Right cardiac atrium (tissue), 5 donors: Measurements from ENCODE around the gene ZNF554. TPM values are rescaled to one million over a fixed set of nuclear protein-coding genes. Genes with fewer than 3 reads are reported as not detected.

Experiments
- ATAC-seq, 2 donors: fragments of 200-7000 bp; cut with Tn5 transposase; one replicate each; pipeline versions ENCODE4 v1.8.0 to v1.9.1; 2020; ENCODE audit warnings: moderate library complexity in 2 of 2, mild to moderate bottlenecking in 1 of 2
- DNase-seq, 3 donors: peaks; one replicate each; pipeline ENCODE4 v3.0.0-alpha.2; 2020
- H3K27ac ChIP-seq: one replicate; pipeline ENCODE4 v1.5.1; 2013; ENCODE audit warnings: mild to moderate bottlenecking, low read length, control low read depth, moderate library complexity
- H3K27me3 ChIP-seq: one replicate; pipeline ENCODE4 v1.6.1; 2013; ENCODE audit not compliant: control insufficient read depth, insufficient read depth
- H3K4me1 ChIP-seq: one replicate; pipeline ENCODE4 v1.6.1; 2013; ENCODE audit warnings: low read length; ENCODE audit not compliant: control insufficient read depth, insufficient read depth
- H3K4me3 ChIP-seq: one replicate; pipeline ENCODE4 v1.5.1; 2013; ENCODE audit warnings: low read length, control low read depth
- H3K9me3 ChIP-seq: one replicate; pipeline ENCODE4 v1.6.1; 2013; ENCODE audit warnings: low read length; ENCODE audit not compliant: control insufficient read depth
- WGBS: extraction: QIAGEN DNeasy Blood & Tissue Kit; methylation state at CpG from one replicate; pipeline ENCODE4 v1.1.7; 2013; 5-methylcytosine and 5-hydroxymethylcytosine counted together
- intact Hi-C, 4 donors: fragments of 100-400 bp; cut with DNase I; formaldehyde crosslinking; loops; one replicate each; pipeline versions ENCODE4 v1.11.0 to v1.14.0; 2022 to 2023
- polyA plus RNA-seq: library from polyadenylated mRNA; stranded (reverse); fragments of 200-250 nt; gene quantifications from one replicate; pipeline ENCODE4 v1.2.3, GENCODE V29; 2013
- total RNA-seq, 4 donors: library from RNA; stranded (reverse); fragmentation: NEBNext Ultra II Directional; extraction: Animal tissue kit (Norgen Biotek cat#: 25700); gene quantifications; one replicate each; pipeline ENCODE4 v1.2.1, GENCODE V29; 2021
- donor health status: healthy with polysubstance abuse.
- donor health status: DM: no; HTN: yes; CAD: no.
- donor health status: DM: no; HTN: no; CAD: no.
- donor health status: DM: no; HTN: yes; CAD: no; lungs with severe emphysema.
- donor health status: DM: yes; HTN: yes; CAD: no.

Gene ZNF554
- total and polyA plus RNA-seq, 5 donors = 4.7 to 6.7 (median 6.1) TPM

DNA sequence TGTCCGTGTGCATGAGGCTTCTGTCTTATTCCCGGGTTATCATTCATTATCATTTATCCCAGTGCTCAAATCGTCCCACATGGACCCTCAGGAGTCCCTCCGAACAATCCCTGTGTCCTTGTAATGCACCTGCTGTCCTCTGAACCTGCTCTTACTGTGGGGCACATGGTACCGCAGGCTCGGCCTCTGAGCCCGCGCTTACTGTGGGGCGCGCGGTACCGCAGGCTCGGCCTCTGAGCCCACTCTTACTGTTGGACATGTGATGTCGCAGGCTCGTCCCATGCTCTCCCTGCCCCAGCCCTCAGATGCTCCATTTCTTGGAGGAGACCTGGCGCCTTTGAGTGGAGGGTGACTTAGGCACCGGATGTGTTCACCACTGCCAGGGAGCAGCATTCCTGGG lies 16.8 kb upstream of the ZNF554 start:
- H3K27me3 ChIP-seq = no peaks in the 10 kb centered on the region
- DNase-seq (peak in 1 of 3 donors; percentile 10), ATAC-seq (no peak)
- no peak overlapping the region for H3K4me3 ChIP-seq
- intact Hi-C loops = no loop called here
- WGBS = 96% methylated on average over 17 of the region's 17 CpGs
- no peak overlapping the region for H3K27ac ChIP-seq
- H3K4me1 ChIP-seq = no peaks in the 10 kb centered on the region
- H3K9me3 ChIP-seq = no peaks in the 10 kb centered on the region

DNA sequence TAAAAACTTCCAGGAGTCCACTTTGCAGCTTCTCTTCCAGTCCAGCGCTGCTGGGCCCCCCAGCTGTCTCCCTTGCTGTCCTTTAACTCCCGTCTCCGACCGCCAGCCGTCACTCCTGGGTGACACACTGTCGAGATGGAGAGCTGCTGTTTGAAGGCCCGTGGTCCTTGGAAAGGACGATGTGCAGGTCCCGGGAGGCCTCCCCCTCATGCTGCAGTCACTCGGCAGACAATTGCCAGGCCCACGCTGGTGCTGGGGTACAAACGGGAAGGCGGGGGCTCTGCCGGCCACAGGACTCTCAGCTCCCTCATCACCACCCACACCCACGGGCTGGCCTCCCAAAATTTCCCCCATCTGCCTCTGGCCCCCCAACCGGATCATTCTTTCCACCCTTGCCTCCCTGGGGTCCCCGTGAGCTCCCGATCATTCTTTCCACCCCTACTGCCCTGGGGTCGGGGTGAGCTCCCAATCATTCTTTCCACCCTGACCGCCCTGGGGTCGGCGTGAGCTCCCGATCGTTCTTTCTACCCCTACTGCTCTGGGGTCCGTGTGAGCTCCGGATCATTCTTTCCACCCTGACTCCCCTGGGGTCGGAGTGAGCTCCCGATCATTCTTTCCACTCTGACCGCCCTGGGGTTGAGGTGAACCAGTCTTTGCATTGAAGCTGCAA lies 16.0 kb upstream of the ZNF554 start:
- 91% methylated on average over 29 of the region's 29 CpGs for WGBS
- intact Hi-C loops = no loop called here
- Histone ChIP-seq H3K4me3 (no peak overlapping the region), H3K4me1 (no peaks in the 10 kb centered on the region), H3K27ac (no peak overlapping the region), H3K27me3 (no peaks in the 10 kb centered on the region), H3K9me3 (no peaks in the 10 kb centered on the region)
- peak in 1 of 3 donors; percentile 25 for DNase-seq
- no peak for ATAC-seq

DNA sequence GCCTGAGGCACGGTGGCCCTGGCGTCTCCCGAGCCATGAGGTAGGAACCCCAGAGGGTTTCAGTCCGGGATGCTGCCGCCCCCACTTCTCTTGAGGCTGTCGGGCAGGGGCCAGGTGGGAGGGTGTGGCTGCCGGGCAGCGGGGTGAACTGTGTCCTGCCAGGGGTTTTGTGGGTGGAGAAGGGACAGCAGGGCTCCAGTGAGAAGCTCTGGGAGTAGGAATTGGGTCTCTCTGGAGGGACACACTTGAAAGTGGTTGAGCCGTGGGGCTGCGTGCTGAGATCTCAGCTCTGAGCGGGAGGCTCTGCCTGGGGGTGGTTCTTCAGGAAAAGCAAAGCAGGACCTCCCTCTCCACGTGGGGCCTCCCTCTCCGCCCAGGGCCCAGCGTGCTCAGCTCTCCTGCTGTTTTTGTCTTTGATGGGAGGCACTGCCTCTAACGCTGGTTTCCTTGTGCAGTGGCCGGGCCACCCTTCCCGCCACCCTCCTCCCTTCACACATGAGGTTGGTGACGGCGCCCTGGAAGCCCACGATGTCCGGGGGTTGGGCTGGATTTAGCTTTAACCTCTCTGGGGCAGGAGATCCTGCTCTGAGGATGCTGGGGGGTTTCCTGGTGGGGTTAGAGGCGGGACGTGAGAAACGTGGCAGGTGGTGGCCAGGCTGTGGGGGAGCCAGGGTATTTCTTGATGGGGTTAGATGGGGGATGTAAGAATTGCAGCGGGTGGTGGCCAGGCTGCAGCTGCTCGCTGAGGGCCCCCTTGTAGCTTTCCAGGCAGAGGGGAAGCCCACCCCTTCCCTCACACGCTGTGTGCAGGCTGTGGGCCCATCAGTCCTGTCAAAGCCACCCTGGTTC lies 15.3 kb upstream of the ZNF554 start:
- H3K4me3 ChIP-seq = no peak overlapping the region
- intact Hi-C loops = no loop called here
- DNase-seq = peak in 1 of 3 donors; percentile 30
- no peaks in the 10 kb centered on the region for H3K27me3 ChIP-seq
- WGBS = 88% methylated on average over 27 of the region's 27 CpGs
- H3K9me3 ChIP-seq = no peaks in the 10 kb centered on the region
- ATAC-seq = no peak
- no peak overlapping the region for H3K27ac ChIP-seq
- H3K4me1 ChIP-seq = no peaks in the 10 kb centered on the region

DNA sequence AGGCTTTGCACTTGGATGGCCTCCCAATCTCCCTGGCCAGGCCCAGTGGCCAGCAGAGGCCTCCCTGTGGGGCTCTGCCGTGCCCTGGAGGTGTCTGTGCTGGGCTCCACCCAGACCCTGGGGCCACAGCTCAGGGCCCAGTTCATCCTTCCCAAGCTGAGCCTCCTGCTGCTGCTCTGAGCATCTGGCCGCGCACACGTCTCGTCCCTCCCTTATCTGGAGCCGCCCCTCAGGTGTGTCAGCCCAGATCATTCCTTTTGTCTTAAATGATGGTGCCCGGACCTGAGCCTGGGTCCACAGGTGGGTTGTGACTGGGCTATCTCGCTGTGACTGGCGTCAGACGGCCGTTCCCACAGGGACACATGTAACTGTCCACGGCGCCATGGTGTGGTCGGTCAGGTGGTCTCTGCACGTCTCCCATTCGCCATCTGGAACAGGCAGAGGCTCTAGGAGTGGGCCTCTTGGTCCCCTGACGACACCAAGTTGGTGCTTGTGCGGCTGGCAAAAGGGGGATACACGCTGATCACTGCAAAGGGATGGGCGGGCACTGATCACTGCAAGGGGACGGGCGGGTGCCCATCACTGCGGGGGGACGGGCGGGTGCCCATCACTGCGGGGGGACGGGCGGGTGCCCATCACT lies 14.3 kb upstream of the ZNF554 start:
- H3K9me3 ChIP-seq = no peaks in the 10 kb centered on the region
- no peak overlapping the region for H3K4me3 ChIP-seq
- ATAC-seq (no peak), DNase-seq (peak in 2 of 3 donors; percentile 16 to 33)
- no peaks in the 10 kb centered on the region for H3K4me1 ChIP-seq
- intact Hi-C loops = no loop called here
- WGBS = 95% methylated on average over 27 of the region's 28 CpGs
- no peak overlapping the region for H3K27ac ChIP-seq
- no peaks in the 10 kb centered on the region for H3K27me3 ChIP-seq

DNA sequence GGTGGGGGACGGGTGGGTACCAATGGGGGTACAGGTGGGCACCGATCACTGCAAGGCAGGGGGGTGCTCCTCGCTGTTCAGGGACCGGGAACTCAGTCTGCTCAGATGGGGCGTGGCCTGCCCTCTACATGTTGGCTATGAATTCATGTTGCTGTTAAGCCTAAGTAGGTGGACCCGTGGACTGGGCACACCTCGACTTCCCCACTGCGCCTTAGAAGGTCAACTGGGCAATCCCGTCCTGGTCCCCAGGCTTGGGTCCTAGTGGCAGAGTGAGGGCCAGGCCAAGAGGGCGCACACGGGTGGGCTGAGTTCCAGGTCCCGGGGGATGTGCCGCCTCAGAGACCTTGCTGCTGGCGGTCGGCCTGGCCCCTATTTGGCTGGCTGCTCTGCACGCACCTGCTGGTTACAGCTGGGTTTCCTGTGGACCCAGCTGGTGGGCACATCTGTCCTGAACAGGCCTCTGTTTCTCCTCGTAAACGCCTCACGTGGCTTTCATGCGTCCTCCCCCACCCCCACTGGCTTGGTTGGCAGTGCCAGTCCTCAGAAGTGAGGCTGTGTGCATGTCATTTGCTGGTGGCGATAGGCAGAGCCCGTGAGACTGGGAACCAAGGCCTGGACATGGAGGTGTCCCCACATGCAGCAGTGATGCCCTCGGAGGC lies 13.5 kb upstream of the ZNF554 start:
- Histone ChIP-seq H3K4me3 (no peak overlapping the region), H3K27me3 (no peaks in the 10 kb centered on the region), H3K9me3 (no peaks in the 10 kb centered on the region), H3K27ac (no peak overlapping the region), H3K4me1 (no peaks in the 10 kb centered on the region)
- ATAC-seq = no peak
- 95% methylated on average over 23 of the region's 23 CpGs for WGBS
- intact Hi-C loops = no loop called here
- peak in 2 of 3 donors; percentile 24 to 49 for DNase-seq

DNA sequence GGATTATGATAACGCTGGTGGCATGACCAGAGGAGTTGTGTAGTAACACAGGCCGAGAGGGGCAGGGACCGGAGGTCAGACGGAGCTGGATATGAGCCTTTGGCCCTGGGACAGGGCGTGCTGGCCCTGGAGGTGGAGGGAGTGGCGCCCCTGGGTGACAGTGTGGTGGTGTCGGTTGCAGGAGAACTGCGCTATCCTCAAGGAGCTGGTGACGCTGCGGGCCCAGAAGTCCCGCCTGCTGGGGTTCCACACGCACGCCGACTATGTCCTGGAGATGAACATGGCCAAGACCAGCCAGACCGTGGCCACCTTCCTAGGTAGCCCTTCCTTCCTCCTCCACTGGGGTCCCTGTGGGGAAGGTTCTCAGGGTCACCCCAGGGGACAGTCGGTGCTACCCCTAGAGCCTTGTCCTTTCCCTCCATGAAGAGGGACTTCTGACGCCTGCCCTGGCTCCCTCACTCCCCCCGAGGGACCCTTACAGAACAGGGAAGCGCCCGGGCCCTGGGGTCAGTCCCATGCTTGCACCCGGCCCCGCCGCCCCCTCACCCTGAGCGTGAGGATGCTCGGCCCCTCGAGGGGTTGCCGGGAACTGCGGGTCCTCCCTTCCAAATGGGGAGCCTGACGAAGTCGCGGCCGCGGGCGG lies 12.8 kb upstream of the ZNF554 start:
- ATAC-seq (no peak), DNase-seq (peak in 1 of 3 donors; percentile 51)
- 95% methylated on average over 34 of the region's 34 CpGs for WGBS
- H3K27ac ChIP-seq = no peak overlapping the region
- H3K4me3 ChIP-seq = no peak overlapping the region
- H3K27me3 ChIP-seq = no peaks in the 10 kb centered on the region
- intact Hi-C loops = no loop called here
- H3K9me3 ChIP-seq = no peaks in the 10 kb centered on the region
- H3K4me1 ChIP-seq = no peaks in the 10 kb centered on the region

DNA sequence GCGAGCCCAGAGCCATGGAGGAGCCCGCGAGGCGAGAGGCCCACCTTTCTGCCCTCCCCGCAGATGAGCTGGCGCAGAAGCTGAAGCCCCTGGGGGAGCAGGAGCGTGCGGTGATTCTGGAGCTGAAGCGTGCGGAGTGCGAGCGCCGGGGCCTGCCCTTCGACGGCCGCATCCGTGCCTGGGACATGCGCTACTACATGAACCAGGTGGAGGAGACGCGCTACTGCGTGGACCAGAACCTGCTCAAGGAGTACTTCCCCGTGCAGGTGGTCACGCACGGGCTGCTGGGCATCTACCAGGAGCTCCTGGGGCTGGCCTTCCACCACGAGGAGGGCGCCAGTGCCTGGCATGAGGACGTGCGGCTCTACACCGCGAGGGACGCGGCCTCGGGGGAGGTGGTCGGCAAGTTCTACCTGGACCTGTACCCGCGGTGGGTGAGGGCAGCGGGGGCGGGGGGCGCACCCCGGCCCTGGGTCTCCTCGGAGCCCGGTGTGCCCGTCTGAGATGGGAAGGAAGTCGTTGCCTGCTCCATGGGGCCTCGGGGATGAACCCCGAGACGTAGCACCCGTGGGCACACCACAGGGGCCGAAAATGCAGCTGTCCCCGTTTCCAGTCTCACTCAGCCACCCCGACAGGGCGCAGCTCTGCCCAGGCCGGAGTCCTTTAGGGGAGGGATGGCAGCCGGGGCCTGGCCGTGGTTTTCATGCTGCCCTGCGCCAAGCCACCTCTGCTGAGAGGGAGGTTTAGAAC lies 12.1 kb upstream of the ZNF554 start:
- H3K9me3 ChIP-seq = no peaks in the 10 kb centered on the region
- ATAC-seq (no peak), DNase-seq (peak in 2 of 3 donors; percentile 46 to 65)
- intact Hi-C loops = no loop called here
- WGBS = 96% methylated on average over 56 of the region's 56 CpGs
- no peak overlapping the region for H3K27ac ChIP-seq
- no peak overlapping the region for H3K4me3 ChIP-seq
- no peaks in the 10 kb centered on the region for H3K4me1 ChIP-seq
- H3K27me3 ChIP-seq = no peaks in the 10 kb centered on the region

DNA sequence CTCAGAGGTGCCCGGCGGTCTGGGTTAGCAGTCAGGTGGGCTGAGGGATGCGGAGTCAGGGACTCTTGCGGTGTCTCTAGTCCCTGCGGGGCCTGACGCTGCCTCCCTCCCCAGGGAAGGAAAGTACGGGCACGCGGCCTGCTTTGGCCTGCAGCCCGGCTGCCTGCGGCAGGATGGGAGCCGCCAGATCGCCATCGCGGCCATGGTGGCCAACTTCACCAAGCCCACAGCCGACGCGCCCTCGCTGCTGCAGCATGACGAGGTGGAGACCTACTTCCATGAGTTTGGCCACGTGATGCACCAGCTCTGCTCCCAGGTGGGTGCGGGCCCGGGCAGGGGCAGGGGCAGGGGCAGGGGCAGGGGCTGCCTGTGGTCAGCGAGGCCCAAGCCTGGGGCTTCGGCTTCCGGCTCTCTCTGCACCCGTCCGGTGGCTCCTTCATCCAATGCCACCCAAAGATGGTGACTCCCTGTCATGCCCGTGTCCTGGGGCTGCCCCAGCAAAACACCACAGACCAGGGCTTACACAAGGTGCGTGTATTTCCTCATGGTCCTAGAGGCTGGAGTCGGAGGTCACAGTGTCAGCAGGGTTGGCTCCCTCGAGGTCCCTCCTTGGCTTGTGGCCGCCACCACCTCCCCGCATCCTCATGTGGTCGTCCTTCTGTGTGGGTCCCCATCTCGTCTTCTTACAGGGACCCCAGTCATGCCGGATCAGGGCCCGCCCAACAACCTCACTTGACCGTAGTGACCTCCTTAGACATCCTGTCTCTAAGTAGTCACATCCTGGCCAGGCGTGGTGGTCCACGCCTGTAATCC lies 11.3 kb upstream of the ZNF554 start:
- Histone ChIP-seq H3K4me3 (no peak overlapping the region), H3K27ac (no peak overlapping the region), H3K9me3 (no peaks in the 10 kb centered on the region), H3K27me3 (no peaks in the 10 kb centered on the region), H3K4me1 (no peaks in the 10 kb centered on the region)
- WGBS = 94% methylated on average over 41 of the region's 41 CpGs
- ATAC-seq = no peak
- DNase-seq = peak in 2 of 3 donors; percentile 37 to 46
- intact Hi-C loops = no loop called here

DNA sequence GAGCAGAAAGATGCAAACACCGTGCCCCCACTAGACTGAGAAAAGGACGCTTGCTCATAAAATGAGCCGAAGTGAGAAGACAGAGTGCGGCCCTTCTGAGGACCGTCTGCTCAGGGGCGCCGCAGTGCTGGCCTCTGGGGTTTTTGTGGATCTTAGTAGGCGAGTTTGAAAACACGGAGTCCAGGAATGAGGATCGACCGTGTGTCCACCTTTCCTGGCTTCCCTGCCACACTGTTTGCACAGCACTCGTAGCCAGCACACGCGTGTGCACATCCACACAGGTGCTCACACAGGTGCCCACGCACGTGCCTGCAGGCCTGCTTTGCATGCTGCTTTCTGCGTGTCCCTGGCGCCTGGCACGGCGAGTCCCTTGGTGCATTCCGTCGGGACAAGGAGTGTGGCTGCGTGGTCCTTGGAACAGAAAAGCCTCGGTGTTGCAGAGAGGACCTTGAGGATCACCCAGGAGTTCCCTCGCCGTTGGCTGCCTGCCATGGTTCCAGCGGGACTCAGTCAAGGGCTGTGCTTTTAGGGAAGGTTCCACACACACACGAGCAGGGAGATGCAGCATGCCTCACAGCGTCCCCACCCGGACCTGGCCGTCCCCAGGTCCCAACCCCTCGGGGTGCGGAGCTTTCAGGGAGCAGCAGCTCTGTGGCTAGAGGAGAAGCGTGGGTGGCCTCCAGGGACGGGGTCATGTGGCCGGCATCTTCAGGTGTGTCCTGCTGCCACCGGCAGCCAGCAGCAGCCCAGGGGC lies 10.1 kb upstream of the ZNF554 start:
- Histone ChIP-seq H3K9me3 (no peaks in the 10 kb centered on the region), H3K4me3 (no peak overlapping the region), H3K27me3 (no peaks in the 10 kb centered on the region), H3K4me1 (no peaks in the 10 kb centered on the region), H3K27ac (no peak overlapping the region)
- no peak for ATAC-seq
- intact Hi-C loops = no loop called here
- peak in 2 of 3 donors; percentile 31 to 48 for DNase-seq
- WGBS = 91% methylated on average over 37 of the region's 37 CpGs
